Thyroid gland (tissue), 4 donors: ENCODE results near the gene SCGB3A1.

Experiments used
- POLR2A ChIP-seq, 2 donors: fragments of 450-650 bp; IDR thresholded peaks; one replicate each; pipeline ENCODE4 v1.6.1; 2017; ENCODE audit warnings: antibody characterized with exemption in 2 of 2, mild to moderate bottlenecking in 2 of 2, moderate library complexity in 1 of 2
- TF ChIP-seq, protein P1 (sequence below), 6 experiments: fragments of 200-600 bp in 3 of 6; fragments of 450-650 bp in 3 of 6; sonication (generic) in 3 of 6; IDR thresholded peaks; one replicate each; pipeline ENCODE4 v1.5.1; 2016 to 2019; ENCODE audit warnings: antibody characterized with exemption in 6 of 6, mild to moderate bottlenecking in 2 of 6, inconsistent platforms in 1 of 6, moderate library complexity in 1 of 6

GRCh38 chr5:180637962-180638680, 46.8 kb upstream of the SCGB3A1 start:
- TF ChIP-seq, protein P1, sequence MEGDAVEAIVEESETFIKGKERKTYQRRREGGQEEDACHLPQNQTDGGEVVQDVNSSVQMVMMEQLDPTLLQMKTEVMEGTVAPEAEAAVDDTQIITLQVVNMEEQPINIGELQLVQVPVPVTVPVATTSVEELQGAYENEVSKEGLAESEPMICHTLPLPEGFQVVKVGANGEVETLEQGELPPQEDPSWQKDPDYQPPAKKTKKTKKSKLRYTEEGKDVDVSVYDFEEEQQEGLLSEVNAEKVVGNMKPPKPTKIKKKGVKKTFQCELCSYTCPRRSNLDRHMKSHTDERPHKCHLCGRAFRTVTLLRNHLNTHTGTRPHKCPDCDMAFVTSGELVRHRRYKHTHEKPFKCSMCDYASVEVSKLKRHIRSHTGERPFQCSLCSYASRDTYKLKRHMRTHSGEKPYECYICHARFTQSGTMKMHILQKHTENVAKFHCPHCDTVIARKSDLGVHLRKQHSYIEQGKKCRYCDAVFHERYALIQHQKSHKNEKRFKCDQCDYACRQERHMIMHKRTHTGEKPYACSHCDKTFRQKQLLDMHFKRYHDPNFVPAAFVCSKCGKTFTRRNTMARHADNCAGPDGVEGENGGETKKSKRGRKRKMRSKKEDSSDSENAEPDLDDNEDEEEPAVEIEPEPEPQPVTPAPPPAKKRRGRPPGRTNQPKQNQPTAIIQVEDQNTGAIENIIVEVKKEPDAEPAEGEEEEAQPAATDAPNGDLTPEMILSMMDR (IDR thresholded peaks at IDR 0.05) = no peak
- no peak for TF ChIP-seq POLR2A (IDR thresholded peaks at IDR 0.05)
